Tibial nerve (tissue), 3 donors: ENCODE measurements around the gene TRIM27.
"Not testable (repeated sequence)": the region's sequence is repeated elsewhere in the genome, so short reads cannot be mapped to it uniquely, and the experiment has no call there.

ENCODE experiments used
- POLR2A ChIP-seq, 2 donors: fragments of 450-650 bp; IDR thresholded peaks; one replicate each; pipeline ENCODE4 v1.6.1; 2017; ENCODE audit warnings: antibody characterized with exemption in 2 of 2, mild to moderate bottlenecking in 2 of 2, moderate library complexity in 2 of 2
- TF ChIP-seq, protein P1 (sequence below), 5 experiments: fragments of 200-600 bp in 3 of 5; fragments of 450-650 bp in 2 of 5; sonication (generic) in 3 of 5; IDR thresholded peaks; one replicate each; pipeline ENCODE4 v1.5.1; 2016 to 2019; ENCODE audit warnings: antibody characterized with exemption in 5 of 5, mild to moderate bottlenecking in 3 of 5, moderate library complexity in 2 of 5

DNA sequence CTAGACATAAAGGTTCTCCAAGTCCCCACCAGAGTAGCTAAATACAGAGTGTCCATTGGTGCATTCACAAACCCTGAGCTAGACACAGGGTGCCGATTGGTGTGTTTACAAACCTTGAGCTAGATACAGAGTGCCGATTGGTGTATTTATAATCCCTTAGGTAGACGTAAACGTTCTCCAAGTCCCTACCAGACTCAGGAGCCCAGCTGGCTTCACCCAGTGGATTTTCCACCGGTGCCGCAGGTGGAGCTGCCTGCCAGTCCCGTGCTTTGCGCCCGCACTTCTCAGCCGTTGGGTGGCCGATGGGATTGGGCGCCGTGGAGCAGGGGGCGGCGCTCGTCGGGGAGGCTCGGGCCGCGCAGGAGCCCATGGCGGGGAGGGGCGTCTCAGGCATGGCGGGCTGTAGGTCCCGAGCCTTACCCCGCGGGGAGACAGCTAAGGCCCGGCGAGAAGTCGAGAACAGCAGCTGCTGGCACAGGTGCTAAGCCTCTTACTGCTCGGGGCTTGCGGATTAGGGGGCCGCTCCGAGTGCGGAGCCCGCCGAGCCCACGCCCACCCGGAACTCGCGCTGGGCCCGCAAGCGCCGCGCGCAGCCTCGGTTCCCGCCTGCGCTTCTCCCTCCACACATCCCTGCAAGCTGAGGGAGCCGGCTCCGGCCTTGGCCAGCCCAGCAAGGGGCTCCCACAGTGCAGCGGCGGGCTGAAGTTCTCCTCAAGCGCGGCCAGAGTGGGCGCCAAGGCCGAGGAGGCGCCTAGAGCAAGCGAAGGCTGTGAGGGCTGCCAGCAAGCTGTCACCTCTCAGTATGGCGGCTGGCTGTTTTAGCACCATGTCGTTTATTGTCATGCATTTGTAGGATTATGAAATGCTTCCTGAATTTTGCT lies 57.3 kb downstream of the TRIM27 start:
- not testable (repeated sequence) for TF ChIP-seq POLR2A (IDR thresholded peaks at IDR 0.05)
- TF ChIP-seq, protein P1, sequence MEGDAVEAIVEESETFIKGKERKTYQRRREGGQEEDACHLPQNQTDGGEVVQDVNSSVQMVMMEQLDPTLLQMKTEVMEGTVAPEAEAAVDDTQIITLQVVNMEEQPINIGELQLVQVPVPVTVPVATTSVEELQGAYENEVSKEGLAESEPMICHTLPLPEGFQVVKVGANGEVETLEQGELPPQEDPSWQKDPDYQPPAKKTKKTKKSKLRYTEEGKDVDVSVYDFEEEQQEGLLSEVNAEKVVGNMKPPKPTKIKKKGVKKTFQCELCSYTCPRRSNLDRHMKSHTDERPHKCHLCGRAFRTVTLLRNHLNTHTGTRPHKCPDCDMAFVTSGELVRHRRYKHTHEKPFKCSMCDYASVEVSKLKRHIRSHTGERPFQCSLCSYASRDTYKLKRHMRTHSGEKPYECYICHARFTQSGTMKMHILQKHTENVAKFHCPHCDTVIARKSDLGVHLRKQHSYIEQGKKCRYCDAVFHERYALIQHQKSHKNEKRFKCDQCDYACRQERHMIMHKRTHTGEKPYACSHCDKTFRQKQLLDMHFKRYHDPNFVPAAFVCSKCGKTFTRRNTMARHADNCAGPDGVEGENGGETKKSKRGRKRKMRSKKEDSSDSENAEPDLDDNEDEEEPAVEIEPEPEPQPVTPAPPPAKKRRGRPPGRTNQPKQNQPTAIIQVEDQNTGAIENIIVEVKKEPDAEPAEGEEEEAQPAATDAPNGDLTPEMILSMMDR (IDR thresholded peaks at IDR 0.05), result not testable (repeated sequence)
